ENCODE measurements around the gene EDA.

DNA sequence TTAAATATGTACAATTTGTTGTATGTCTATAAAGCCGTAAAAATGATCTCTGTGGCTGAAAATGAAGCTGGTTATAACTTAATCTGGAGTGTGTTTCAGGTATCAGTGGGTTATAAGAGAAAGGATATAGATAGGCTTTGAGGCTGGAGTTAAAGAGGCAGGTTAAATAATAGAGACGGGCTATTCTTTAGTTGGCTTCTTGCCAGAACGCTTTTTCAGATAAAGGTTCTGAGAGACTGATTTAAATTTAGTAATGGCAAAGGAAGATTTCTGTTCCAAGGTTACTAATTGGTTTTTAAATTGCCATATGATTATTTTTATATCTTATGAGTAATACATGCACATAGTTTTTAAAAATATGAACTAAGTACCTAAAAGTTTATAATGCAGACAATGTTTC is 316.4 kb downstream of the EDA start:
- TF ChIP-seq, protein P1, sequence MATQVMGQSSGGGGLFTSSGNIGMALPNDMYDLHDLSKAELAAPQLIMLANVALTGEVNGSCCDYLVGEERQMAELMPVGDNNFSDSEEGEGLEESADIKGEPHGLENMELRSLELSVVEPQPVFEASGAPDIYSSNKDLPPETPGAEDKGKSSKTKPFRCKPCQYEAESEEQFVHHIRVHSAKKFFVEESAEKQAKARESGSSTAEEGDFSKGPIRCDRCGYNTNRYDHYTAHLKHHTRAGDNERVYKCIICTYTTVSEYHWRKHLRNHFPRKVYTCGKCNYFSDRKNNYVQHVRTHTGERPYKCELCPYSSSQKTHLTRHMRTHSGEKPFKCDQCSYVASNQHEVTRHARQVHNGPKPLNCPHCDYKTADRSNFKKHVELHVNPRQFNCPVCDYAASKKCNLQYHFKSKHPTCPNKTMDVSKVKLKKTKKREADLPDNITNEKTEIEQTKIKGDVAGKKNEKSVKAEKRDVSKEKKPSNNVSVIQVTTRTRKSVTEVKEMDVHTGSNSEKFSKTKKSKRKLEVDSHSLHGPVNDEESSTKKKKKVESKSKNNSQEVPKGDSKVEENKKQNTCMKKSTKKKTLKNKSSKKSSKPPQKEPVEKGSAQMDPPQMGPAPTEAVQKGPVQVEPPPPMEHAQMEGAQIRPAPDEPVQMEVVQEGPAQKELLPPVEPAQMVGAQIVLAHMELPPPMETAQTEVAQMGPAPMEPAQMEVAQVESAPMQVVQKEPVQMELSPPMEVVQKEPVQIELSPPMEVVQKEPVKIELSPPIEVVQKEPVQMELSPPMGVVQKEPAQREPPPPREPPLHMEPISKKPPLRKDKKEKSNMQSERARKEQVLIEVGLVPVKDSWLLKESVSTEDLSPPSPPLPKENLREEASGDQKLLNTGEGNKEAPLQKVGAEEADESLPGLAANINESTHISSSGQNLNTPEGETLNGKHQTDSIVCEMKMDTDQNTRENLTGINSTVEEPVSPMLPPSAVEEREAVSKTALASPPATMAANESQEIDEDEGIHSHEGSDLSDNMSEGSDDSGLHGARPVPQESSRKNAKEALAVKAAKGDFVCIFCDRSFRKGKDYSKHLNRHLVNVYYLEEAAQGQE (IDR thresholded peaks at IDR 0.05; ENCODE audit: insufficient read depth in 1 of 2, low read depth in 2 of 2, low read length in 2 of 2), result no peak
- no peak for TF ChIP-seq POLR2AphosphoS5 (IDR thresholded peaks at IDR 0.05; ENCODE audit: low read depth, low read length)
- TF ChIP-seq SIN3A (IDR thresholded peaks at IDR 0.05; ENCODE audit: borderline replicate concordance, insufficient read depth, low read length), result no peak
- TF ChIP-seq TAF1 (IDR thresholded peaks at IDR 0.05; ENCODE audit: borderline replicate concordance, insufficient read depth, low read length), result no peak
- TF ChIP-seq FOXP2 (optimal IDR thresholded peaks at IDR 0.05; ENCODE audit: borderline replicate concordance, extremely low read depth, extremely low read length, insufficient read depth), result no peak
